Activated naive CD4-positive, alpha-beta T cell treated with anti-CD3 and anti-CD28 coated beads, Interleukin-2, amount 10 ng/mL, durations not matched to agents 7 days and 5 days (primary cell): Measurements from ENCODE around the gene RBM44.
"Not testable (repeated sequence)": the region's sequence is repeated elsewhere in the genome, so short reads cannot be mapped to it uniquely, and the experiment has no call there.

Source experiments
- CTCF ChIA-PET: fragments of 350-600 bp; sonication (Branson Sonifier 250); formaldehyde crosslinking; loops from one replicate; lab custom pipeline; 2021; ENCODE audit warnings: antibody characterized with exemption; lab: Charles Lee
- DNase-seq: peaks from one replicate; pipeline ENCODE4 v3.0.0-alpha.2; 2020
- H3K27ac Mint-ChIP-seq: one replicate; pipeline ENCODE4 v1.8.0; 2021; ENCODE audit warnings: mild to moderate bottlenecking, moderate library complexity, mixed read lengths
- H3K27me3 Mint-ChIP-seq: one replicate; pipeline ENCODE4 v1.8.0; 2021; ENCODE audit warnings: mild to moderate bottlenecking, mixed read lengths
- H3K36me3 Mint-ChIP-seq: one replicate; pipeline ENCODE4 v1.8.0; 2021; ENCODE audit warnings: mixed read lengths
- H3K4me1 Mint-ChIP-seq: one replicate; pipeline ENCODE4 v1.8.0; 2021; ENCODE audit warnings: mixed read lengths
- H3K4me3 Mint-ChIP-seq: one replicate; pipeline ENCODE4 v1.8.0; 2021; ENCODE audit warnings: mild to moderate bottlenecking, moderate library complexity, mixed read lengths
- H3K9me3 Mint-ChIP-seq: one replicate; pipeline ENCODE4 v1.8.0; 2021; ENCODE audit warnings: mixed read lengths

Gene RBM44

DNA sequence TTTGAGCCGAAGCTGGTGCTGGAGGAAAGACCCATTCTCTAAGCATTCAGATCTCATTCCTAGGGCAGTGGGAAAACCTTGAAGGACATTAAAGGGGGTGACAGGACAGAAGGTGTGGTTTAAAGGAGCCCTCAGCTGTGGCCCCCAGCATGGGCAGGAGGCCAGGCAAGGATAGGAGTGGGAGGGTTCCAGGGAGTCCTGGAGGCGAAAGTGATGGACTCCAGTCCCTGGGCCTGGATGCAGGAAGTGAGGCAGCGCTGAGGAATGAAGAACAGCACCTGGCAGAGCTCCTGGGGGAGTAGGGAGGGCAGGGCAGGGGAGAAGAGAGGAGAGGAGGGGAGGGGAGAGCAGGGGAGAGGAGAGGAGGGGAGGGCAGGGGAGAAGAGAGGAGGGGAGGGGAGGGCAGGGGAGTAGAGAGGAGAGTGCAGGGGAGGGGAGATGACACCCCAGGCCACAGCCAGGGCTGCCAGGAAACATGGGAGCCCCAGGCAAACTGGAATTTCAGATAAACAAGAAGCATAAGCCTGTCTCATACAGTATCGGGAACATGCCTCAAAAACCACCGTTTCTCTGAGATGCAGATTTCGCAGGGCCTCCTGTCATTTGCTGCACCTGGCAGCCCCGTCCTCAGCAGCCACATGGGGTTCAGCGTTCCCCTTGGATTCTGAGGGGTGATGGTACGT is 66.5 kb downstream of the RBM44 start:
- no peak overlapping the region for H3K27ac Mint-ChIP-seq
- H3K27me3 Mint-ChIP-seq = peaks cover 82% of the 10 kb centered on the region

DNA sequence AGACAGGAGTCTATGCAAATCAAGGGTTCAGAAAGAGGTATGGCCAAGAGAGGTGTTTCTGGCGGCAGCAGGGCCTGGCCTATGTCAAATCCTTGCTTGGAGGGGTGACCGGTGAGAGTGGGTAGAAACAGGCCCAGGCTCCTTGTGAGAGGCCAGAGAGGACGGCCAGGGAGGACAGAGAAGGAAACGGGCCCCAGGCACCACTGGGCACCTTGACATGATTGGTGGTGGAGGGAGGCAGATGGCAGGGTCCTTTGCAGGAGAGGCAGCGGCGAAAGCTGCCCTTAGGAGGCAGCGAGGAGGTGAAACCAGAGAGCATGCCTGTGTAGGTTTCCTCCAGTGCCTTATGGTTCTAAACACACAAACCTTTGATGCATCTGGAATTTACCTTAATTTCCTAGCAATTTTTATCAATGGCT is 67.1 kb downstream of the RBM44 start:
- CTCF ChIA-PET = no interaction called here
- Mint-ChIP-seq H3K27ac (peak overlapping the region; percentile 16), H3K27me3 (peaks cover 82% of the 10 kb centered on the region), H3K36me3 (peaks cover 3% of the 10 kb centered on the region), H3K9me3 (no peaks in the 10 kb centered on the region), H3K4me3 (no peak overlapping the region), H3K4me1 (peaks cover 23% of the 10 kb centered on the region)
- DNase-seq = no peak

More for the DNA sequence above, 66.5 kb downstream of the RBM44 start:
- H3K36me3 Mint-ChIP-seq = peaks cover 1% of the 10 kb centered on the region
- DNase-seq = no peak
- peaks cover 26% of the 10 kb centered on the region for H3K4me1 Mint-ChIP-seq
- CTCF ChIA-PET = no interaction called here
- H3K9me3 Mint-ChIP-seq = no peaks in the 10 kb centered on the region
- H3K4me3 Mint-ChIP-seq = no peak overlapping the region

DNA sequence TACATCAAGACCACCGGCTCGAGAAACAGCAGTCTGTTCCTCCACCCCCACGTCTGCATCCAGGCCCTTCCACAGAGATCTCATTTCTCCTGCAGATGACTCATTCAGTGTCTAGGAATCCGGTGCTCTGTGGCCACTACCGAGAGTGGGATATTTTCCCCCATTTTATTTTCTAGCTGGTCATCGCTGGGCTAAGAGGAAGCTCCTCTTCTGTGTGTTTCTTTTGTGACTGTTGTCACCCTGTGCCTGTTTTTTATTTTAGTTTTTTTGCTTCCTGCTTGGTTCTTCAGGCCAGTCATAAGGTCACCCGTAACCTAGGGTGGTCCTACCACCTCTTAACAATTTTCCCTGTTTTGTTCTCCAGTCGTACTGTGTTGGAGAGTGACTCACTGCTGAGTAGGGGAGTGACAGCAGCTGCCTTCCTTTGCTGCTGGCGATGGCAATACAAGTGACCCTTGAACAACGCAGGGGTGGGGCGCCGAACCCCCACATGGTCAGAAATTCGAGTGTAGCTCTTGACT is 67.6 kb downstream of the RBM44 start:
- Mint-ChIP-seq H3K36me3 (peaks cover 3% of the 10 kb centered on the region), H3K4me1 (peaks cover 20% of the 10 kb centered on the region), H3K9me3 (no peaks in the 10 kb centered on the region), H3K4me3 (no peak overlapping the region), H3K27ac (no peak overlapping the region), H3K27me3 (peaks cover 85% of the 10 kb centered on the region)
- no peak for DNase-seq
- CTCF ChIA-PET = interaction anchor here (0.9 kb wide), 1 partner anchor 7 kb away, joined by 3 read pairs; no protein-coding TSS in a partner anchor

DNA sequence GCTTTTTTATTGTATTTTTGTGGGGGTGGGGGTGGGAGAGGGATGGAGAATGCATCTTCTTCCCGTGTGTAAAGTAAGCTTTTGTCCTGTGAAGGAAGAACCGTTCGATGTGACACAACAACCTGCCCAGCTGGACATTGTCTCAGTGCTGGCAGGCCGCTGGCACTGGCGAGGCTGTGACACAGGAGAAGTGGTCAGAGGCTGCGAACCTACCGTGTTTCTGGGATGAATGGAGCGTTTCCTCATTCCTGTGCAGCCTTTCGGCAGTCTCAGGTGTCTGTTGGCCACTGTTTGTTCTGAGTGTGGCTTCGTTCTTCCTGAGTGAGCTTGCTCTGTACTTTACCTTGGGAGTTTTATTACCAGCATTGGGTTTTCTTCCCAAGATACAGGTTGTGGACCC is 68.9 kb downstream of the RBM44 start:
- Mint-ChIP-seq H3K27me3 (peaks cover 86% of the 10 kb centered on the region), H3K36me3 (peaks cover 3% of the 10 kb centered on the region), H3K9me3 (no peaks in the 10 kb centered on the region), H3K27ac (no peak overlapping the region), H3K4me3 (no peak overlapping the region), H3K4me1 (peaks cover 21% of the 10 kb centered on the region)
- CTCF ChIA-PET = no interaction called here
- no peak for DNase-seq

DNA sequence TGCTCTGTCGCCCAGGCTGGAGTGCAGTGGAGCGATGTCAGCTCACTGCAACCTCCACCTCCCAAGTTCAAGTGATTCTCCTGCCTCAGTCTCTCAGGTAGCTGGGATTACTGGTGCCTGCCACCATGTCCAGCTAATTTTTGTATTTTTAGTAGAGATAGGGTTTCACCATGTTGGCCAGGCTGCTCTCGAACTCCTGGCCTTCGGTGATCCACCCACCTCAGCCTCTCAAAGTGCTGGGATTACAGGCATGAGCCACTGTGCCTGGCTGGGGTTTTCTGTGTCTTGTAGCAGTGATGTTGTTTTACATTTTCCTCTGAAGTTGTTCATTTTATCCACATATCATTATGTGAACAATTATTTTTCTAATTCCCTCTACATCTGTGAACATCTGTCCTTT is 69.5 kb downstream of the RBM44 start:
- H3K36me3 Mint-ChIP-seq, H3K9me3 Mint-ChIP-seq, CTCF ChIA-PET, H3K4me3 Mint-ChIP-seq, H3K27ac Mint-ChIP-seq, DNase-seq: not testable (repeated sequence)
- Mint-ChIP-seq H3K27me3 (peaks cover 80% of the 10 kb centered on the region), H3K4me1 (peaks cover 24% of the 10 kb centered on the region)

DNA sequence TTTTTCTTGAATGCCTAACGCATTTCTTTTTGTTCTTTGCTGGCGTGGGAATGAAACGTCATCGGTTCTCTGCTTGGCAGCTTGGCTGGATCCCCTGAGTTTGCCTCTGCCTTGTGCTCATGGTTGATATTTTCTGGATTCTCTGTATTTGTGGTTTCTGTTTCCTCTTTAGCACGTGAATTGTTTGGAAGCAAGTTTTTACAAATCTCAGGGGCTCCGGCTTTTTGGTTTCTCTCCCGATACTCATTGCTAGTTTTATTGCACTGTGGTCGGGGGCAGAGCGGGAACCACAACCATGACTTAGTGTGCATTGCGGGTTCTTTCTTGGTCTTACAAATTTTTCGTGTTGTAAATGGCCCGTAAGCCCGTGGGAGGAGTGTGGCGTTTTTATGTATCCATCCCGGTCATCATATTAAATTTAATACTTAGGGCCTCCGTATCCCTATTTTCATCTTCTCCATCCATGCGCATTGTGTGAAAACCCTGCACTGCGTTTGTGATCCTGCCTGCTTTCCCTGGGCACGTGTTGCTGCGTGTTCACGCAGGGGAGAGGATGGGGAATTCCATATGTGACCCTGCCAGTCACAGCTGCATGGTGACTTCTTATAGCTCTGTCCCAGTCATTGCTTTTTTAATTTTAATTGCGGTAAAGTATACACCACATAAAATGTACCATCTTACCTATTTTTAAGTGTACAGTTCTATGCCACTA is 70.2 kb downstream of the RBM44 start:
- H3K4me1 Mint-ChIP-seq = peaks cover 31% of the 10 kb centered on the region
- CTCF ChIA-PET = no interaction called here
- no peaks in the 10 kb centered on the region for H3K9me3 Mint-ChIP-seq
- DNase-seq = no peak
- peak overlapping the region; percentile 56 for H3K27ac Mint-ChIP-seq
- H3K36me3 Mint-ChIP-seq = peaks cover 3% of the 10 kb centered on the region
- H3K4me3 Mint-ChIP-seq = no peak overlapping the region
- peaks cover 82% of the 10 kb centered on the region for H3K27me3 Mint-ChIP-seq

DNA sequence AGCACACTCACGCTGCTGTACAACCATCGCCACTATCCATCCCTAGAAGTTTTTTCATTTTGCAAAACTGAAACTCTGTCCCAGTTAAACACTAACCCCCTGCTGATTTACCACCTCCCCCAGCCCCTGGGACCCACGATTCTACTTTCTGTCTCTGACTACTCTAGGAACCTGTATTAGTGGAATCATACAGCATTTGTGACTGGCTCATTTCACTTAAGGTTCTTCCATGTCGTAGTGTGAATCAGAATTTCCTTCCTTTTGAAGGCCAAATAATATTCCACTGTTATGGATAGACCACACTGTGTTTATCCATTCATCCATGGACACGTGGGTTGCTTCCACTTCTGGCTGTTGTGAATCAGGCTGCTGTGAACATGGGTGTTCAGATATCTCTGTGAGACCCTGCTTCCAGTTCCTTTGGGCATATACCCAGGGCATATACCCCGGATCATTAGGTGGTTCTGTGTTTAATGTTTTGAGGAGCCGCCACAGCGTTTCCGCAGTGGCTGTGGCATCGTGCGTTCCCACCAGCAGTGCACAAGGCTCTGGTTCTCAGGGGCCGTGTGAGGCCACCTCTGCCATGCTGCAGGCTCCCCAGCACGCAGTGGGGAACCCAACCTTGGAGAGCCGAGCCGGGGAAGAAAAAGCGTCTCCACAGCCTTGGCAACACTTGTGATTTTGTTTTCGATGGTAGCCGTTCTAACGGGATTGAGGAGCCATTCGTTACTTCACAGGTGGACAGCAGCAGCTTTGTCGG is 70.9 kb downstream of the RBM44 start:
- peaks cover 34% of the 10 kb centered on the region for H3K4me1 Mint-ChIP-seq
- peaks cover 3% of the 10 kb centered on the region for H3K36me3 Mint-ChIP-seq

DNA sequence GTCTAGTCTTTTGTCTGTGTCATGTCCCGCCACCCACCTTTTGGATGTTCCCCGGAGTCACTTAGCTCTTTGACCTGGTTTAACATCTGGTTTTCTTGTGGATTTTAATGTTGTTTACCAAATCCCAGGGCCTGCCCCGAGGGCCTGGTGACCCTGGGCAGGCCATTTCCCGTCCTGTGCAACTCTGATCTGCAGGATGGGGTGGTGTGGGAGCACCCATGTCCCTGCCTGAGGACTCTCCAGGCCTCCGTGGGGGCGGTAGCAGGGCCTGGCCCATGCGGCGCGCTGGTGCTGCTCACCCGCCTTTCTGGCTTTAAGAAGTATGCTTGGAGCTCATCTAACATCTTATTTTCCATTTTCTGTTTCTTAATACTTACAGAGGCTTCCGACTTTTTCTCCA is 71.5 kb downstream of the RBM44 start:
- CTCF ChIA-PET = no interaction called here
- H3K27ac Mint-ChIP-seq = no peak overlapping the region
- no peak overlapping the region for H3K4me3 Mint-ChIP-seq
- peaks cover 74% of the 10 kb centered on the region for H3K27me3 Mint-ChIP-seq
- no peak for DNase-seq
- no peaks in the 10 kb centered on the region for H3K9me3 Mint-ChIP-seq
- H3K36me3 Mint-ChIP-seq = peaks cover 3% of the 10 kb centered on the region
- peaks cover 34% of the 10 kb centered on the region for H3K4me1 Mint-ChIP-seq

More for the DNA sequence above, 70.9 kb downstream of the RBM44 start:
- H3K27me3 Mint-ChIP-seq = peaks cover 76% of the 10 kb centered on the region
- no peak overlapping the region for H3K27ac Mint-ChIP-seq
- DNase-seq = no peak
- no peak overlapping the region for H3K4me3 Mint-ChIP-seq
- CTCF ChIA-PET = no interaction called here
- H3K9me3 Mint-ChIP-seq = no peaks in the 10 kb centered on the region

DNA sequence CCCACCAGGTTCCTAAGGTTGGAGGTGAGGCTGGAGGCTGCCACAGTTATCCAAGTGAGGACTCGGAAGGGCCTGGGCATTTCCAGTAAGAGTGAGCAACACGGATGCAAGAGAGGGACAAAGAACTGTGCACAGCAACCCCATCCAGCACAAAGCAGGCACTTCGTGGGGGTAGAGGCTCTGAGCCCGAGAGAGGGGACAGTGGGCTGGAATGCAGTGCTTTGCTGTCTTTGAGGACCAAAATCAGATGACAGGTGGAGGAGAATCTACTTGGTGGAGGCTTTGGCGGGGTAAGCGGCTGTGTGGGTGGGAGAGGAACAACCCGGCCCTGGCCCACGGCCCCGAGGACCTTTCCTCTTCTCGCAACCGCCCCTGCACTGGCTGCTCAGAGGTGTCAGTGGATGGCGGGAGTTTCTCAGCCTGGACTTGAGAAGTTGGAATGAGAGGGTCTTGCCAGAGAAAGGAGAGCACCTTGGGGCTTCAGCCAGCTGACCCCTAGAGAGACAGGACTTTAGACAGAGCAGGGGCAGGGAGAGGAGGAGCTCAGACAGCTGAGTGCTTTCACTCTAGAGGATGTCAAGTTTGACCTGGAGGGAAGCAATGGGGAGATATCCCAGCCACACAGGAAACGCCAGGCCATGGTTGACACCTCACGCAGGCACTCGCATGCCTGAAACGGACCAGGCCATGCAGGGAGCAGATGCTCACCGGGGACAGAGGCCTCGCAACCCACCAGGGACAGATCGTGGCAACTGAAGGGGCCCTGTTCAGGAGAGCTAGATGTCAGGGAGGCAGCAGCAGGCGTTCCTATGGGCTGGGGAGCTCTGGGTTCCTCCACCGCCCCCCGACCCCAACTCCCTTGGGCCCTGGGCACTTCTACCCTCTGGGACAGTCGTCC is 72.4 kb downstream of the RBM44 start:
- Mint-ChIP-seq H3K27me3 (peaks cover 67% of the 10 kb centered on the region), H3K27ac (no peak overlapping the region), H3K4me1 (peaks cover 34% of the 10 kb centered on the region), H3K9me3 (no peaks in the 10 kb centered on the region), H3K4me3 (no peak overlapping the region), H3K36me3 (peaks cover 3% of the 10 kb centered on the region)
- DNase-seq = no peak
- CTCF ChIA-PET = no interaction called here

DNA sequence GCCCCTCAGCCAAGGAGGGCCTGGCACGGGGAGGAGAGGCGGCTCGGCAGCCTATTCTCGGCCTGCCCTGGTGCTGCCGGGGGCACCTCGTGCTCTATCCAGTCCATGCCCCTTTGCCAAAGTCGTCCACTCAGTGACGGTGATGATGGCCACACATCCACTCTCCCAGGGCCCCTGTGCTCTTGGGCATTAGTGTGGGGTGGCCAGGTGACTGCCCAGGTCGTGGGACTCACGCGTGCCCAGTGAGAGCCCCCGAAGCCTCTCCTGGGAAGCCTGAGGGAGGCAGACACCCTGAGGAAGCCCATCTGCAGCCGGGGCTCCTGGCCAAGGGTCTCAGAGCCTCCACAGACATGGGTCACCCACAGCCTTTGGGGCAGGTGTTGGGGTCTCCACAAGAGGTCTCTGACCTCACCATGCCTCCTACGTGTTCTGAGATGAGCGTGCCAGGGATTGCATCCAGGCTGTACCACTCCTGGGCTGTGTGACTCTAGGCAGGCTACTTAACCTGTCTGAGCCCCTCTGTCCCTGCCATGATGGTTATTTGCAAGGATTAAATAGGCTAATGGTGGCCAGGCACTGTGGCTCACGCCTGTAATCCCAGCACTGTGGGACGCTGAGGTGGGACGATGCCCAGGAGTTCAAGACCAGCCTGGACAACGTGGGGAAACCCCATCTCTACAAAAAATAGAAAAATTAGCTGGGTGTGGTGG is 73.8 kb downstream of the RBM44 start:
- Mint-ChIP-seq H3K4me1 (peaks cover 34% of the 10 kb centered on the region), H3K36me3 (peaks cover 3% of the 10 kb centered on the region)

DNA sequence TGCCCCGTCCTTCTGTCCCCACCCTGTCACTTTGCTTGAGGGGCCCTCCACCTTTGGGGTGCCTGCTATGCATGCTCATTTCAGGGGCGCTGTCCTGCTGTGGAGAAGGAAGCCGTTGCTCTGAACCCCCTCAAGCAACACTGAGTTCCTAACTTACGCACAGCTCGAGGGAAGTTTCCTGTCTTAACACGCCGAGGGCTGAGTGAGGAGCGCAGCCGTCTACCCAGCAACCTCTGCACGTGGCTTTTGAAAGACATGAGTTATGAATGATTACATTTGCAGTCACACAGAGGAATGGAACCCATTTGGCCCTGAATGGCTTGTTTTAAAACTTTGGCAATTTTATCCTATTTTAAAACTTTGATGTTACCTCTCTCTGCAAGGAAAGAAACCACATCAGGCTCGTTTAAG is 74.8 kb downstream of the RBM44 start:
- H3K27me3 Mint-ChIP-seq = peaks cover 51% of the 10 kb centered on the region
- H3K9me3 Mint-ChIP-seq = no peaks in the 10 kb centered on the region
- peak overlapping the region; percentile 55 for H3K27ac Mint-ChIP-seq
- H3K4me1 Mint-ChIP-seq = peaks cover 31% of the 10 kb centered on the region
- CTCF ChIA-PET = interaction anchor here (0.9 kb wide), 1 partner anchor 16 kb away, joined by 3 read pairs; no protein-coding TSS in a partner anchor
- no peak overlapping the region for H3K4me3 Mint-ChIP-seq
- DNase-seq = peak; percentile 46
- H3K36me3 Mint-ChIP-seq = peaks cover 3% of the 10 kb centered on the region

More for the DNA sequence above, 73.8 kb downstream of the RBM44 start:
- Mint-ChIP-seq H3K9me3 (no peaks in the 10 kb centered on the region), H3K27me3 (peaks cover 59% of the 10 kb centered on the region), H3K27ac (no peak overlapping the region), H3K4me3 (no peak overlapping the region)
- CTCF ChIA-PET = no interaction called here
- DNase-seq = no peak

DNA sequence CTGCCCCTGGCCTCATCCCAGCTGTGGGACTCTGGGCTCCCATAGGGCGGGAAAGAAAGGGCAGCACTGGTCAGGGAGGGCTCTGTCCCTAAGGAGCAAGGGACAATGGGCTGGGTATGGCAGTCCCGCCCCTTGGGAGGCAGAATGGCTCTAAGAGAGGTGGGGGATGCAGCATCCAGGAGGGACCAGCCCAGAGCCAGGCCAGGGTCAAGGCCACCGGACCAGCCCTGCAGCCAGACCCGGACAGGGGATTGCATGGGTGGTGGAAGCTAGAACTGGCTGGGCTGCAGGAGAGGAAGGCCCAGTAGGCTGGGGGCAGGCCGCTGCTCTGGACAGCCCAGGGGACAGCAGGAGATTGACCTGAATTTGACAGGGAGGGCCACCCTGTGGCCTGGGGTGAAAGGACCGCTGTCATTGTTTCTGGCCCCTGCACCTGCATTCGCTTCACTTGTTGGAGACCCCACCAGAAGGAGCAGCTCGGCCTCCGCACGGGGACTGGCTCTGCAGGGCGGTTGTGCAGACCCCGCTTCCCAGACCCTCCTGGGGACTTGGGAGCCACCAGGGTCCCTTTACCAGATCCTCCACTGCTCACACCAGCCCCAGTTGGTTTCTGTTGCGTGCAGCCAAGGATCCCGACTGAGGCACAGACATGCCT is 75.4 kb downstream of the RBM44 start:
- CTCF ChIA-PET = interaction anchor here (0.9 kb wide), 1 partner anchor 16 kb away, joined by 3 read pairs; no protein-coding TSS in a partner anchor
- Mint-ChIP-seq H3K4me1 (peaks cover 25% of the 10 kb centered on the region), H3K36me3 (peaks cover 2% of the 10 kb centered on the region), H3K27me3 (peaks cover 45% of the 10 kb centered on the region), H3K9me3 (no peaks in the 10 kb centered on the region), H3K27ac (peak overlapping the region; percentile 24), H3K4me3 (no peak overlapping the region)
- no peak for DNase-seq
